Keratinocyte (primary cell): ENCODE data around the gene RCE1. TPM values are rescaled to one million over a fixed set of nuclear protein-coding genes. Genes with fewer than 3 reads are reported as not detected.

Experiments used
- DNase-seq: peaks from one replicate; pipeline ENCODE4 v3.0.0-alpha.2; 2011; ENCODE audit warnings: low read depth, missing footprints, low spot score
- FAIRE-seq: peaks from 2 replicates; lab custom pipeline; 2011; peaks lifted over from hg19 to GRCh38; lab: Jason Lieb, UNC
- H2AFZ ChIP-seq: 2 replicates; pipeline ENCODE4 v1.6.0; 2012; ENCODE audit warnings: low read length, control low read depth, inconsistent platforms; ENCODE audit not compliant: control insufficient read depth
- H3K27ac ChIP-seq: 2 replicates; pipeline ENCODE4 v1.5.1; 2011; ENCODE audit warnings: low read length; ENCODE audit not compliant: control insufficient read depth, insufficient read depth
- H3K27me3 ChIP-seq: 3 replicates; pipeline ENCODE4 v1.6.0; 2011; ENCODE audit warnings: low read length; ENCODE audit not compliant: control insufficient read depth, insufficient read depth; ENCODE audit errors: extremely low read depth
- H3K36me3 ChIP-seq, 2 experiments: 2 replicates in 1 of 2; 3 replicates in 1 of 2; pipeline ENCODE4 v1.5.1; 2011; ENCODE audit warnings: low read length in 2 of 2, mild to moderate bottlenecking in 1 of 2; ENCODE audit not compliant: control insufficient read depth in 2 of 2, insufficient read depth in 2 of 2; ENCODE audit errors: extremely low read depth in 1 of 2
- H3K4me1 ChIP-seq: 3 replicates; pipeline ENCODE4 v1.5.1; 2011; ENCODE audit warnings: low read length; ENCODE audit not compliant: control insufficient read depth, insufficient read depth; ENCODE audit errors: extremely low read depth
- H3K4me2 ChIP-seq: 3 replicates; pipeline ENCODE4 v1.6.0; 2011; ENCODE audit warnings: low read depth, low read length; ENCODE audit not compliant: control insufficient read depth, insufficient read depth; ENCODE audit errors: extremely low read depth
- H3K4me3 ChIP-seq, 3 experiments: fragments of 200-600 bp in 1 of 3; sonication (generic) in 1 of 3; 2 replicates in 2 of 3; 3 replicates in 1 of 3; pipeline ENCODE4 v1.5.1; 2011 to 2016; ENCODE audit warnings: low read length in 3 of 3, mild to moderate bottlenecking in 3 of 3, control low read depth in 2 of 3, inconsistent platforms in 1 of 3, low read depth in 1 of 3, mixed read lengths in 1 of 3, mixed run types in 1 of 3, moderate library complexity in 1 of 3; ENCODE audit not compliant: control insufficient read depth in 2 of 3, insufficient read depth in 2 of 3; ENCODE audit errors: extremely low read depth in 1 of 3
- H3K79me2 ChIP-seq: 2 replicates; pipeline ENCODE4 v1.6.0; 2012; ENCODE audit warnings: low read length; ENCODE audit not compliant: control insufficient read depth, insufficient read depth
- H3K9ac ChIP-seq: 3 replicates; pipeline ENCODE4 v1.6.0; 2011; ENCODE audit warnings: low read length; ENCODE audit not compliant: control insufficient read depth, insufficient read depth; ENCODE audit errors: extremely low read depth
- H3K9me1 ChIP-seq: 3 replicates; pipeline ENCODE4 v1.6.0; 2011; ENCODE audit warnings: low read length; ENCODE audit not compliant: control insufficient read depth, insufficient read depth; ENCODE audit errors: extremely low read depth
- H3K9me3 ChIP-seq: 2 replicates; pipeline ENCODE4 v1.5.1; 2012; ENCODE audit warnings: low read depth, low read length; ENCODE audit not compliant: control insufficient read depth
- H4K20me1 ChIP-seq: 3 replicates; pipeline ENCODE4 v1.6.0; 2011; ENCODE audit warnings: low read length; ENCODE audit not compliant: control insufficient read depth, insufficient read depth; ENCODE audit errors: extremely low read depth
- EZH2 ChIP-seq: IDR thresholded peaks from one replicate; pipeline ENCODE4 v1.6.1; 2012; ENCODE audit warnings: inconsistent platforms, mild to moderate bottlenecking, low read length, moderate library complexity
- dilution Hi-C: fragments of 300-500 bp; cut with MboI; formaldehyde crosslinking; loops from one replicate; pipeline ENCODE4 v1.7.0; 2020; ENCODE audit warnings: low sequenced_read_pairs; ENCODE audit not compliant: extremely low pct_ligation_motif_present
- polyA plus RNA-seq, 5 experiments: library from polyadenylated mRNA; depleted of rRNA in 3 of 5; stranded (reverse) in 3 of 5; stranded (forward) in 1 of 5; unstranded in 1 of 5; fragments of >200 nt; gene quantifications; 1 replicate in 1 of 5; 2 replicates in 3 of 5; 3 replicates in 1 of 5; pipeline versions ENCODE4 v1.2.1 to v1.2.3, GENCODE V29; 2011 to 2012; ENCODE audit warnings: missing spikeins in 2 of 5, low read depth in 1 of 5, low replicate concordance in 1 of 5
- TF ChIP-seq, protein P1 (sequence below), 3 experiments: IDR thresholded peaks in 1 of 3; conservative IDR thresholded peaks in 1 of 3; optimal IDR thresholded peaks in 1 of 3; 2 replicates in 2 of 3; 3 replicates in 1 of 3; pipeline versions ENCODE3 to v1.5.1; 2011; ENCODE audit warnings: low read length in 3 of 3, mild to moderate bottlenecking in 3 of 3, moderate library complexity in 2 of 3, control low read depth in 1 of 3, inconsistent platforms in 1 of 3; ENCODE audit not compliant: insufficient read depth in 2 of 3; ENCODE audit errors: extremely low read depth in 1 of 3

The RCE1 gene
- polyA plus RNA-seq, 1 donor (not counting 4 experiments of a cell fraction or from before 2014, with no cell fraction given), result 11.2 TPM

DNA sequence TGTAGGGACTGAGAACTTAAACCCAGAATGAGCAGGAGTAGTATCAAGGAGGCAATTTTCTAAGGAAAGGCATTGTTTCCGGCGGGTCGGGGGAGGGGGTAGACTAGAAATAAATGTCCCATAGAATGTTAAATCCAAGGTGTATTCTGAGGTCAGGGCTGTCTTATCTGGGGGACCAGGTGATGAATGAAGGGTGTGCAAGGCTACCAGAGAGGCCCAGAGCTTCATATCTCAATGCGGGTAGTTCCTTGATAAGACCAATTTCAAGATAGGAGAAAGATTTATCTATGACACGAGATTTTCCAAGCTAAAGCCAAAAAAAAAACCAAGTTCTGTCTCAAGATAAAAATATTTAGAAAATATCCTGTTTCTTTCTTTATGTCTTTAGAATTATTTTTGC lies 8.3 kb upstream of the RCE1 start:
- no peak for FAIRE-seq
- peaks cover 9 to 11% of the 10 kb centered on the region in 2 experiments for H3K36me3 ChIP-seq

GRCh38 chr11:66835768-66836405 lies 7.4 kb upstream of the RCE1 start:
- Histone ChIP-seq H3K9ac (no peak overlapping the region), H4K20me1 (no peaks in the 10 kb centered on the region), H2AFZ (no peak overlapping the region), H3K27ac (no peak overlapping the region), H3K79me2 (peaks cover 3% of the 10 kb centered on the region), H3K9me3 (no peaks in the 10 kb centered on the region), H3K4me1 (no peaks in the 10 kb centered on the region), H3K9me1 (no peaks in the 10 kb centered on the region), H3K4me2 (no peak overlapping the region), H3K27me3 (no peaks in the 10 kb centered on the region), H3K36me3 (peaks cover 10 to 20% of the 10 kb centered on the region in 2 experiments), H3K4me3 (no peak overlapping the region)
- DNase-seq, result no peak
- no peak for FAIRE-seq
- dilution Hi-C loops, result no loop called here
- TF ChIP-seq EZH2, result no peak
- TF ChIP-seq, protein P1, sequence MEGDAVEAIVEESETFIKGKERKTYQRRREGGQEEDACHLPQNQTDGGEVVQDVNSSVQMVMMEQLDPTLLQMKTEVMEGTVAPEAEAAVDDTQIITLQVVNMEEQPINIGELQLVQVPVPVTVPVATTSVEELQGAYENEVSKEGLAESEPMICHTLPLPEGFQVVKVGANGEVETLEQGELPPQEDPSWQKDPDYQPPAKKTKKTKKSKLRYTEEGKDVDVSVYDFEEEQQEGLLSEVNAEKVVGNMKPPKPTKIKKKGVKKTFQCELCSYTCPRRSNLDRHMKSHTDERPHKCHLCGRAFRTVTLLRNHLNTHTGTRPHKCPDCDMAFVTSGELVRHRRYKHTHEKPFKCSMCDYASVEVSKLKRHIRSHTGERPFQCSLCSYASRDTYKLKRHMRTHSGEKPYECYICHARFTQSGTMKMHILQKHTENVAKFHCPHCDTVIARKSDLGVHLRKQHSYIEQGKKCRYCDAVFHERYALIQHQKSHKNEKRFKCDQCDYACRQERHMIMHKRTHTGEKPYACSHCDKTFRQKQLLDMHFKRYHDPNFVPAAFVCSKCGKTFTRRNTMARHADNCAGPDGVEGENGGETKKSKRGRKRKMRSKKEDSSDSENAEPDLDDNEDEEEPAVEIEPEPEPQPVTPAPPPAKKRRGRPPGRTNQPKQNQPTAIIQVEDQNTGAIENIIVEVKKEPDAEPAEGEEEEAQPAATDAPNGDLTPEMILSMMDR (optimal IDR thresholded peaks at IDR 0.05 in 1 of 3, IDR thresholded peaks at IDR 0.05 in 1 of 3, conservative IDR thresholded peaks at IDR 0.05 in 1 of 3; ENCODE audit: extremely low read depth in 1 of 3, insufficient read depth in 2 of 3, low read length in 3 of 3), result no peak

More for the DNA sequence above, 8.3 kb upstream of the RCE1 start:
- Histone ChIP-seq H3K9me3 (no peaks in the 10 kb centered on the region), H3K9me1 (no peaks in the 10 kb centered on the region), H4K20me1 (no peaks in the 10 kb centered on the region), H3K27me3 (no peaks in the 10 kb centered on the region), H3K27ac (no peak overlapping the region), H3K4me3 (no peak overlapping the region), H3K4me1 (no peaks in the 10 kb centered on the region), H3K79me2 (peaks cover 2% of the 10 kb centered on the region), H3K9ac (no peak overlapping the region), H2AFZ (no peak overlapping the region), H3K4me2 (no peak overlapping the region)
- dilution Hi-C loops, result no loop called here
- TF ChIP-seq, protein P1 (optimal IDR thresholded peaks at IDR 0.05 in 1 of 3, IDR thresholded peaks at IDR 0.05 in 1 of 3, conservative IDR thresholded peaks at IDR 0.05 in 1 of 3; ENCODE audit: extremely low read depth in 1 of 3, insufficient read depth in 2 of 3, low read length in 3 of 3), result no peak
- DNase-seq, result no peak
